Activated T-helper 9 cell treated with anti-CD3 and anti-CD28 coated beads, Interleukin-2, amount 50 U/mL, for 16 hours (primary cell): Measurements from ENCODE around the gene PFN3.

Experiments used
- DNase-seq: peaks from one replicate; pipeline ENCODE4 v3.0.0-alpha.2; 2020; ENCODE audit warnings: low read depth

Gene PFN3

GRCh38 chr5:177437623-177438022, 37.2 kb upstream of the PFN3 start:
- no peak for DNase-seq

DNA sequence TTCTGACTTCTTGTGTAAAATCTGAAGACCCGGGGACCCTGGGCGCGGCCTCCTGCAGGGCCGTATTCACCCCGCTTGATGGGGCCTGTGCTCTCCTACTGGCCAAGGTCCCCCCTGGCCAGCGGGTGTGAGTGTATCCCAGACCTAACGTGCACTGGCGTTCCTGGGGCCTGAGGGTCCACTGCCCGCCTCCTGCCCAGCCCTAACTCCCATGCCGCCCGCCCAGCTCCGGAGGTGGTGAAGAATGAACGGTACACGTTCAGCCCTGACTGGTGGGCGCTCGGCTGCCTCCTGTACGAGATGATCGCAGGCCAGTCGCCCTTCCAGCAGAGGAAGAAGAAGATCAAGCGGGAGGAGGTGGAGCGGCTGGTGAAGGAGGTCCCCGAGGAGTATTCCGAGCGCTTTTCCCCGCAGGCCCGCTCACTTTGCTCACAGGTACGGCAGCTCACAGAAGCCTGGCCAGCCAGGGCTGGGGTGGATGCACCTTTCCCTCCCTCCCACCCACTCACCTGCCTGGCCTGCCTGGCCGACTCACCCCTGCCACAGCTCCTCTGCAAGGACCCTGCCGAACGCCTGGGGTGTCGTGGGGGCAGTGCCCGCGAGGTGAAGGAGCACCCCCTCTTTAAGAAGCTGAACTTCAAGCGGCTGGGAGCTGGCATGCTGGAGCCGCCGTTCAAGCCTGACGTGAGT, 35.5 kb upstream of the PFN3 start:
- no peak for DNase-seq

GRCh38 chr5:177434942-177435738, 34.7 kb upstream of the PFN3 start:
- no peak for DNase-seq

GRCh38 chr5:177434437-177434836, 34.0 kb upstream of the PFN3 start:
- no peak for DNase-seq

DNA sequence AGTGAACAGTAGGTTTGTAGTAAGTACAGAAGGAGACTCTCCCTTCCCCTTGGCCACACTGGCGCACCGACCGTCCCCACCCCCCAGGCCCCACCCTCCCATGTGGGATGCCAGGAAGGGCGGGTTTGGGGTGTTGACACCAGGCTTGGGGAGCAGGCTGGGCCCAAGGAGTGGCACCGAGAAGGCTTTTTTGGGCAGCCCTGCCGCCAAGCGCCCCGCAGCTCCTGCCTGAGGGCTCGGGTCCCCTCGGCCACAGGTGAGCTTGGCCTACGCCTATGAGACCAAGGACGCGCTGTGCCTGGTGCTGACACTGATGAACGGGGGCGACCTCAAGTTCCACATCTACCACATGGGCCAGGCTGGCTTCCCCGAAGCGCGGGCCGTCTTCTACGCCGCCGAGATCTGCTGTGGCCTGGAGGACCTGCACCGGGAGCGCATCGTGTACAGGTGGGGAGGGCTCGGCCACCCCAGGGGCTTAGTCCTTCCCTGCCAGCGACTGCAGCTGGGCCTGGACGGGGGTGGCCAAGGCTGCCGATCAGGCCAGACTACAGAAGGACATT, 33.3 kb upstream of the PFN3 start:
- DNase-seq = no peak

DNA sequence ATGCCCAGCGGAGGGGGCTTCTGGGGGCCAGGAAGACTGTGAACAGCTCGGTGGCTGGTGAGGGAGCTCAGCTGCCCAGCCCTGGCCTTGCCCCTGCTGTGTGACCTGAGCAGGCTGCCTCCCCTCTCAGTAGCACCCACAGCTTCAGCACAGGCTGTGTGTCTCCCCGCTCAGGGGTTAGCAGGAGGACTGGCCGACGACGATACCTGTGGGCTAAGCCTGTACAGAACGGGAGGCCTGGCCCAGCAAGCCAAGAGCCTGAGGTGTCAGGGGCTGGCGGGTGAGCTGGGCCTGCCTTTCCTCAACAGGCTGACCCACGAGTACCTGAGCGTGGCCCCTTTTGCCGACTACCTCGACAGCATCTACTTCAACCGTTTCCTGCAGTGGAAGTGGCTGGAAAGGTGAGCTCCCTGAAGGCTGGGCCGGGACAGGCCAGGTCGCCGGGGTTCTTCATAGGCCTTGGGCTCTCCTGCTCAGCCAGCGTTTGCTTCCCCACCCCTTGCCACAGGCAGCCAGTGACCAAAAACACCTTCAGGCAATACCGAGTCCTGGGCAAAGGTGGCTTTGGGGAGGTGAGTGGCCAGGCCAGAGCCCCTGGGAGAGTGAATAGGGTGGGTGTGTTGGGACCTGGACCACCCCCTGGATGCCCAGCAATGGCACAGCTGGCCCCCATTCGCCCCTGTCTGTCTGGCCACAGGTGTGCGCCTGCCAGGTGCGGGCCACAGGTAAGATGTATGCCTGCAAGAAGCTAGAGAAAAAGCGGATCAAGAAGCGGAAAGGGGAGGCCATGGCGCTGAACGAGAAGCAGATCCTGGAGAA, 32.6 kb upstream of the PFN3 start:
- DNase-seq = no peak

- DNase-seq = no peak
These were observed 31.8 kb upstream of the PFN3 start for GRCh38 chr5:177432143-177432838.

GRCh38 chr5:177431317-177432142, 31.1 kb upstream of the PFN3 start:
- peak; percentile 48 for DNase-seq

- DNase-seq = no peak
These were observed 30.5 kb upstream of the PFN3 start for GRCh38 chr5:177430972-177431316.

DNA sequence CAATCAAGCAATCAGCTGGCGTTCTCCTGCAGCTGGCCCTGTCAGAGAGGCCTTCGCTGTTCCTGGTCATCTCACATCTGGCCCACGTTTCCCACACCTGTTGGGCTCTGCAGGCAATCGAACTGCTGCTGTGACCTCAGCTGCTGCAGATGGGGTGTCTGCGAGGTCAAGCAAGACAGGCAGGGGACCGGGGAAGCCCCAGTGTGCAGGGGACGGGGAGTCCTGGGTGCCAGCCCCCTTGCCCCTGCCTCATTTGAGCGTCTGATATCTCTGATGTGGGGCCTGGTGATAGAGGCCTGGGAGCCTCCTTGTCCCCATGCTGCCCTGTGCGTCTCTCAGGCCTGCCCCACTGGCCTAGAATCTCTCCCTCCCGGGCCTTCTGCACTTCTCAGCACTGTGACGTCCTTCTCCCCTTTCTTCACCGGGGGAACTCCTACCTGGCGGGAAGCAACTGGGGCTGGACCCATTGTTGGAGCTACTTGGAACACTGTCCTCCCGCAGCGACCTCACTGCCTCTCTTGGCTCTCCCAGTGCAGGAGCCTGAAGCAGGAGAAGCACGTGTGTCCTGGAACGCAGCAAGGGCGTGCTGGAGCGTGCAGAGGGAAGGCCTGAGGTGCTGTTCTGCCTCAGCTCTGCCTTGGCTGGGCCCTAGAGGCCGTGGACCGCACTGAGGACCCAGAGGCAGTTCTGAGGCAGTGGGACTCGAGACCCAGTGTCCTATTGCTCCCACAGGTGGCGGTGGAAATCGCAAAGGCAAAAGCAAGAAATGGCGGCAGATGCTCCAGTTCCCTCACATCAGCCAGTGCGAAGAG, 29.9 kb upstream of the PFN3 start:
- DNase-seq = no peak

DNA sequence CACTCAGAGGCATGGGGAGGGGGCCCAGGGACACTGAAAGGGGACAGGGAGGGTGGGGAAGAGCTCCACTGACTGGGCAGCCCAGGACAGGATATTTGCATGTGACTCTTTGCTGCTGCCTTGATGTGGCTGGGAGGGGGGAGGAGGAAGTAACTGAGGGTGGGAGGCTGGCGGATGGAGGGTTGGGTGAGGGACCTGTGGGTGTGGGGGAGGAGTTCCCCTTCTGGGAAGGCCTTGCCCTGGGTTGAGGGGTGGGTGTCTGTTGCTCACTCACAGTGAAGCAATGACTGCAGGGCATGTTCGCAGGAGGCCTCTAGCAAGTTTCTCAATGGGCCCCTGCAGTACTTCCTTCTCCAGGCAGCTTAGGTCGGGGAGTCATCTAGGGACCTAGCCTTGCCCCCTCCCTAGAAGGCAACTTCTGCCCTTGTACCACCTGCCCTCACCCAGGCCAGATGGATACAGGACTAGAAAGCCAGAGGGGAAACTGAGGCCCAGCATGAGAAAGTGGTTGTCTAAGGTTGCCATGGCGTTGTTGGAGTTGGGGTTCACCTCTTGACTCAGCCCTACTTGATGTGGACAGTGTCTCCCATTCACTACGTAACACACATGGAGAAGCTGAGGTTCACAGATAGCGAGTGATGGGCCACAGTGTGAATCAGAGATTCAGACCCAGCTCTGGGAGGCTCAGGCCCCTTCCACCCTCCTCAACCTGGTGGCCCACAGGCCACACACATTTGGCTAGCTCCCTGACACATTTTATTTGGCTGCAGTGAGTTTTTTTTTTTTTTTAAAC, 29.0 kb upstream of the PFN3 start:
- DNase-seq = peak; percentile 81

- DNase-seq = no peak
These were observed 28.2 kb upstream of the PFN3 start for GRCh38 chr5:177428574-177429217.

- no peak for DNase-seq
These were observed 27.6 kb upstream of the PFN3 start for GRCh38 chr5:177427919-177428573.

DNA sequence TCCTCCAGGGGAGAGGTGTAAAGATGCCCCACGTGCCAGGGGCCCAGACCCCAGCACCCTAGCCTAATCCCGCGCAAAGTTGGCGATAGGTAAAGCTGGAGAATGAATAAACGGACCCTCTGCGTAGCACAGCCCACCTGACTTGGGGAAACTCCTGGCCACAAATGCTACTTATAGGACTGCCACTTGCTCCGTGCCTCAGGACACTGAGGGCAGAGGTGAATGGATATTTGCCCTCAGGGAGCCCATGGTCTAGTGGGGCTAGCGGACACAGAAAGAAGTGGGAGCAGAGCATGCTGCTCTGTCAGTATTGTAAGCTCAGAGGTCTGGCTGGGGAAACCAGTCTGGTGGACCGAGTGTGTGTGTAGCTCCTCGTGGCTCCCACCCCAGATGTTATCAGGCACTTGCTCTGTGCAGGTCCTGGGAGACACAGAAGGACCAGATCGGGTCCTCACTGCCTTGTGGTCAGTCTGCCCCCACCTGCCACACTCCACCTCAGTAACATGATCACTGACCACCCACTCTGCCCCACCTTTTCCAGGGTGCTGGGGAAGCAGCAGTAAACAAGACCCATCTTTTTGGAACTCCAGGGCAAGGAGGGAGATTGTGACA, 26.9 kb upstream of the PFN3 start:
- DNase-seq = no peak

GRCh38 chr5:177426566-177427210, 26.2 kb upstream of the PFN3 start, which contains the start of gene GRK6:
TSS of gene GRK6 (plus strand) at chr5:177426676. CDS start at chr5:177426846, 170 bp downstream.
- DNase-seq = peak; percentile 61

DNA sequence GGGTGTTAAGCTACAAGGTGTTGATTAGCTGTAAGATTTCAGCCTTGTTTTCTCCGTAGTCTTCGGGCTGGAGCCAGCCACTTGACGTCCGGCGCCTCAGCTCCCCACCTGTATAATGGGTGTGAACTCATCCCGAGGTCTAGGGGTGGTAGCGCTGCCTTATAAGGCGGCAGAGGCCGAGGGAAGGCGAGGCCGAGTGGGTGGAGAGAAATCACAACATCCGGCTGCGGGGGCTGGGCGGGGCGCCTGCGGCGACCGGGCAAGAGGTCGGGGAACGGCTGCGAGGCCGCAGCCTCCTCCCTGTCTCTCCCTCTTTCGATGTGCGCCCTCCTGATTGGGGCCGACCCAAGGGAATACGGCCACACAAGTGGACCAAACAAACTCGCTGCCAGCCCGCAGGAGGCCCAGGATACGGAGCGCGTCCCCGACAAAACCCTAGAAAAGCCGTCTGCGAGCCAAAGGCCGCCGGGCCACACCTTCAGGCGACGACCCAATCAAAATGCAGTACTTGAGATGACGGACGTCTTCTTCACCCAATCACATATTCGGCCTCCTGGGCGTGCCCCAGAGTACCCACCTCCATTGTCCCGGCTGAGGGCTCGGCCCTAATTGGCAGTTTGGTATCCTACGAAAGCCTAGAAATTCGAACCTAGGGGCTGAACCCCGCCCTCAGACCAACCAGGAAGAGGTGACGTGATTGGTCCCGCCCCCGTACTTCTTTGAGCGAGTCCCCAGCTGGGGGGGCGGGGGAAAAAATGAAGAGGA, 25.5 kb upstream of the PFN3 start:
- peak; percentile 99 for DNase-seq
